Stimulated activated naive CD4-positive, alpha-beta T cell treated with Interleukin-2 at 50 U/mL for 16 hours (primary cell): Measurements from ENCODE around the gene TCF23.
"Not testable (repeated sequence)": the region's sequence is repeated elsewhere in the genome, so short reads cannot be mapped to it uniquely, and the experiment has no call there.

Experiments used
- DNase-seq: peaks from one replicate; lab custom pipeline; 2025; lab: John Stamatoyannopoulos, UW

Gene TCF23

DNA sequence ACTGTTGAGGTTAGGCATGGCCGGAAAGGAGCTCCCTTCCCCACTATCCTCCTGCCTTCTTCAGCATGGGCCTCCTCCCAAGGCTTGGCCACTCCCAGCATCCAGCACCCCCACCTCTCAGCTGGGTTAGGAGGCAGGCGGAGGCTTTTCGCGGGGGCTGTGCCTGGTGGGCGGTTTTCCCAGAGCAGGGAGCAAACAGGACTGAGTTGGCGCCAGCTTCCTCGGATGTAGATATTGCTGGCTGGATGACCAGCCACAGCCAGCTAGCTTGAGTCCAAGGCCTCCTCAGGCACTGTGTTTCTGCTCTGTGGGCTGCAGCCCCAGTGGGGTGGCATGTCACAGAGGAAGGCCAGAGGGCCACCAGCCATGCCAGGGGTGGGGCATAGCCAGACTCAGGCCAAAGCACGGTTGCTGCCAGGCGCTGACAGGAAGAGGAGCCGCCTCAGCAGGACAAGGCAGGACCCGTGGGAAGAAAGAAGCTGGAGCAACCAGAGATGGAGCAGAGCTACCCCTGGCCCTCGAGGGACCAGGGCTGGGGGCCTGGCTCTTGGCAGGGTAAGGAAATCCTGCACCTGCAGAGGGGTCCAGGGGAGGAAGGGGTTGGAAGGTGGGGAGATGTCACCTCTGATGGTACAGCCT, at the start of gene TCF23:
Gene TCF23, plus strand, starts transcription at position 204 of the 639 bp plus-strand sequence. Its CDS starts 130 bp downstream, at position 334.
- DNase-seq, result no peak

GRCh38 chr2:27099334-27099955, 49.4 kb upstream of the TCF23 start:
- DNase-seq, result no peak

GRCh38 chr2:27100036-27100435, 48.8 kb upstream of the TCF23 start:
- no peak for DNase-seq

- DNase-seq, result no peak
These were observed 46.5 kb upstream of the TCF23 start for GRCh38 chr2:27102329-27102728.

DNA sequence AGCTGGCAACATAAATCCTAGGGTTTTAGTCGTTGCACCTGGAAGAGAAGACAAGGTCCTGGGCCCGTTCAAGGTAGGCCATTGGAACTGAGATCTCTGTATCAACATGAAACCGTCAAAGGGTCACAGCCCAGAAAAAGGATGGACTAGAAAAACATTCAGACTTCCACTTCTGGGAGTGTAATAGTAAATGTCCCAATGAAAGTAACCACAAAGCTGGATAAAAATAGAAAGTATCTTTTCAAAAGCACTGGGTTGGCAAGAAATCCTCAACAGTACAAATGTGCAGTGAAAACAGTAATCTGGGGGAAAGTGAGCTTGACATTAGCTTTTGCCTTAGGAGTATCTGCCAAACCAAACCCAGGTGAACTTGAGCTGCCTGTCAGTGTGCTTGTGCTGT, 42.8 kb upstream of the TCF23 start:
- no peak for DNase-seq

- no peak for DNase-seq
These were observed 40.6 kb upstream of the TCF23 start for GRCh38 chr2:27108221-27108620.

DNA sequence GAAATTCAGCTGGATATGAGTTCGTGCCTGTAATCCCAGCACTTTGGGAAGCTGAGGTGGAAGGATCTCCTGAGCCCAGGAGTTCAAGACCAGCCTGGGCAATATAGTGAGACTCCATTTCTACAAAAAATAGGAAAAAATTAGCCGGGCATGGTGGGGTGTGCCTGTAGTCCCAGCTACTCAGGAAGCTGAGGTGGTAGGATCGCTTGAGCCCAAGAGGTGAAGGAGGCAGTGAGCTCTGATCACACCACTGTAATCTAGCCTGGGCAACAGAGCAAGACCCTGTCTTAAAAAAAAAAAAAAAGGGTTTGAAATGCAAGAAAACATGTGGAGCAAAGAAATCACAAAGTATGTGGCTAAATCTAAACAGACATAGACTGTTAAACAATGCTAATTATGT, 39.7 kb upstream of the TCF23 start:
- DNase-seq, result no peak

GRCh38 chr2:27110603-27111352, 38.0 kb upstream of the TCF23 start:
- DNase-seq, result not testable (repeated sequence)

GRCh38 chr2:27111392-27112078, 37.3 kb upstream of the TCF23 start:
- DNase-seq, result not testable (repeated sequence)

DNA sequence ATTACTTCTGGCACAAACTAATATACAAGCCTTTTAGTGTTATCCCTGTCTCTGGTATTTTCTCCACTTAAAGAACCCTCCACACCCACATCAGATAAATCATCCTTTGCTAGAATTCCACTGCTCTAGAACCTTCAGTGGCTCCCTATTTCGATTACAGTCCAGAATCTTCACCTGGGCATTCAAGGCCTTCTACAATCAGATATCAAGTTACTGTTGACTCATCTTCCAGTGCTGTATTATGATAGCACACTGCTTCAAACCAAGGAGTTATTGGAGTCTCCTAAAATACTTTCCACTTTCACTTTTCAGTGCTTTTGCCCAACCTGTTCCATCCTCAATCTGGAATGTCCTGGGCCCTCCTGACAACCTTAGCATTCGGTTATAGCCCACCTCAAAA, 33.3 kb upstream of the TCF23 start:
- no peak for DNase-seq

- DNase-seq, result no peak
These were observed 30.7 kb upstream of the TCF23 start for GRCh38 chr2:27117995-27118524.

DNA sequence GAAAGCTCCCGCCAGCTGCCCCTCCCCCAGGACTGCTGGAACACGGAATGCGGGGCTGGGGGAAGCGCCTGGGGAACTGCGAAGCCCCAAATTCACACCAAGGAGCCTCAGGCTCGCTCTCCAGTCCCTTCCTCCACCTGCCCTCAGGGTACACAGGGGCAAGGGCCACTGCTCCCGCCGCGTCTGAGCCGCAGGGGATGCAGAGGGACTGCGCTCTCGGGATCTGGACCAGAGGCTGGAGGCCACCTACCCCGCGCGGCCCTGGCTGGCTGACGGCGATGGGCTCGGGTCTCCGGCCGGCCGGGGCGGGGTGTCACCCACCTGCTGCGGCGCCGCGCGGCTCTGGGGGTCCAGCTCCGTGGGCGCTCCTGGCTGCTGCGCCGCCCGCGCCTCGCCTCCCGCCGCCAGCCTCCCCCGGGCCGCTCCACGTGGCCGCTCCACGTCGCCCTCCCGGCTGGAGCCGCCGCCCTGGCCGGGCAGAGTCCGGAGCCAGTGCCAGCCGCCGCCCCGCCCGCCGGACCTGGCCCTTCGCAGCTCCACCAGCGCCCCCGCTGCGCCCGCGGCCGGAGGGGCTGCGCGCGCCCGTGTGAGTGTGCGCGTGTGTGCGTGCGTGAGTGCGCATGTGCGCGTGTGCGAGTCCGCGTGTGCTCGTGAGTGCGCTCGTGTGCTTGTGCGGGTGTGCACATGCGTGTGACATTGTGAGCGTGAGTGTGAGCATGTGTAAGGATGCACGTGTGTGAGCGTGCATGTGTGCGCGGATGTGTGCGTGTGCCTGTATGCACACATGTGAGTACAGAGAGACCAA, 30.1 kb upstream of the TCF23 start, which contains the start of gene CGREF1:
Gene CGREF1, minus strand, starts transcription at position 604 of the 805 bp plus-strand sequence. CDS start 14,762 bp downstream, outside the sequence.
- no peak for DNase-seq

DNA sequence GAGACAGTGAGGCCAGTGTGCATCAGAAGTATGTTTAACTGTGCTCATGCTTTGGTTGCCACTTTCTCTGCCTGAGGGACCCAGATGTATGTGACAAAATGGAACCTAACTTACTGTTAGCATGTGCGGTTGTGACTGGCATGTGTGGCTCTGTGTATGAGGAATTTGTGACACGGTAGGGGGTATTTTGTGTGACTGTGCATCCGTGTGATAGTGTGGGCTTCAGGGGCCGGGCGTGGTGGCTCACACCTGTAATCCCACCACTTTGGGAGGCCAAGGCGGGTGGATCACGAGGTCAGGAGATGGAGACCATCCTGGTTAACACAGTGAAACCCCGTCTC, 29.5 kb upstream of the TCF23 start:
- DNase-seq, result not testable (repeated sequence)

GRCh38 chr2:27121906-27122305, 26.9 kb upstream of the TCF23 start:
- DNase-seq, result no peak

GRCh38 chr2:27122791-27123190, 26.0 kb upstream of the TCF23 start:
- DNase-seq, result no peak

DNA sequence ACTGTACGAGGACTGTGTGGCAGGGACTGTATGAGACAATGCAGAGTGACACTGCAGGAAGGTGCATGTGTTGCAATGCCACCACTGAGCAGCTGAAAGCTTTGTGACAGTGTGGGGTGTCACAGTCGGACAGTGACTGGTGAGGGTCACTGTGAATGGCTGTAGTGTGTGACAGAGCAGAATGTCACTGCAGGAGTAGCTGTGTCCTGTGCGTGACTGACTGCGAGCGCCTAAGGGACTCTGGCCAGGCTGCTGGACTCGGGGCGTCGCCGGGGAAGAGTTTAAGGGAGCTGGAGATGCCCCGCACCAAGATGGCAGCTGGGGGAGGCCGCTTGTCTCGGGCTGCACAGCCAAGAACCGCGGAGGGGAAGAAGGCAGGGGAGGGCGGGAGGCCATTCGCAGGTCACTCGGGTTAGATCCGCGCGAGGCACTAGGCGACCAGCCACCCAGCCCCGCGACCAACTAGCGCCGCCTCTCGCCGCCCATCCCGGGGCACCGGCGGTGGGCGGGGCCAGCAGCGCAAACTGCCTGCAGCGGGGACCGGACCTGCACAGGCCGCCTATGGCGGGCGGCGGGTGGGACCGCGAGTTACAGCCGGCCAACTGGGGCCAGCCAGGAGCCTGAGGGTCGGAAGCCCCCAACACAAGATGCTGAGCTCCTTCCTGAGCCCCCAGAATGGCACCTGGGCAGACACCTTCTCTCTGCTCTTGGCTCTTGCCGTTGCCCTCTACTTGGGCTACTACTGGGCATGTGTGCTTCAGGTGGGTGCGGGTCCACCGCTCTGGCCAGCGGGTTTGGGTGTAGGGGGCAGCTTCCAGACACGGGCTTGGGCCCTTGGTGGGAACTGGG, 25.3 kb upstream of the TCF23 start, which contains the start of gene ABHD1:
Gene ABHD1, plus strand, starts transcription at position 514 of the 849 bp plus-strand sequence. Its CDS starts 134 bp downstream, at position 648.
- DNase-seq, result peak; percentile 63

GRCh38 chr2:27125104-27125503, 23.7 kb upstream of the TCF23 start:
- no peak for DNase-seq

GRCh38 chr2:27126252-27126710, 22.5 kb upstream of the TCF23 start:
- DNase-seq, result no peak

DNA sequence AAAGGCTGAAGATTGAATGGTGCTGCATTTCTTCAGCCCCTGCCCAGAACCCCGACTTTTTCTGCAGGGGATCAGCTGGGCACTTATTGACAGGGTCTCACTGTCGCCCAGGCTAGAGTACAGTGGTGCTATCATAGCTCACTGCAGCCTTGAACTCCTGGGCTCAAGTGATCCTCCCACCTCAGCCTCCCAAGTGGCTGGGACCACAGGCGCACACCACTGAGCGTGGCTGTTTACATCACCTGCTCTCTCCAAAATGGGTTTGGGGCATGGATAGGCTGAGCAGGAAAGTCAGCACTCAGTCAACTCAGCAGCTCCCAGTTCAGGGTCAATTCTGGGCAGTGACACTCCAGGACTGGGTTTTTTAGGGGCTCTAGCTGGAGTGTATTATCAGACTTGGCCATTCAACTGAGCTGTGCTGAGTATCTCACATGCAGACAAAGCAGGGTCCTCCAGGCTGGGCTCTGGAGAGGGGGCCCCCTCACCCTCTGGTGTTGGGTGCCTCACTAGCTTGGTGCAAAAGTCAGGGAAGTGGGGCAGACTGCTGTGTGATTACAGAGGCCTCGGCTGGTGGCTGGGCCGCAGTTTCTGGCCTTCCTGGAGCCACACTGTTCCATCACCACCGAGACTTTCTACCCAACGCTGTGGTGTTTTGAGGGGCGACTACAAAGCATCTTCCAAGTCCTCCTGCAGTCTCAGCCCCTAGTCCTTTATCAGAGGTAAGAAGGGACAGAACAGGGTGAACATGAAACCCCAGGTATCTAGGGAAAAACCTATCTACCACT, 20.7 kb upstream of the TCF23 start:
- no peak for DNase-seq
